Measurements from ENCODE around the gene GALR1. TPM values are rescaled to one million over a fixed set of nuclear protein-coding genes. Genes with fewer than 3 reads are reported as not detected.

The GALR1 gene
- total RNA-seq, 1 experiment from 2014 or later: 0.11 TPM

DNA sequence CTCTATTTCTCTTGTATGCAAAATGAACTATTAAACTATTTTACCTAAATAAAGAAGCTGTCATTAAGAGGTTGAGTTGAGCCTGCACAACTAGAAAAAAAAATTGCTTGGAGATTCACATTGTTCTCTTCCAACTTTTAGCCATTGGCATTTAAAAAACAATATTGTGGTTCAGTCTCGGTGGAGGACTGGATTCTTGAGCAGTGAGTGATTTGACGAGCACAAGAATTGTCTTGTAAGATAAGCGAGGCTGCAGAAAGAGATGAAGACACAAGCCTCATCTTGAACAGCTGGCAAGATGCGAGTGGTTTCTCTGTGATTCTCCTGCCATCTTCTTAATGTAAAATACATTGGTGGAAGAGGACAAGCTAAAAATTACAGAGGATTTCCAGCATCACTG, 67.0 kb downstream of the GALR1 start:
- Mint-ChIP-seq H3K36me3 (no peaks in the 10 kb centered on the region), H3K4me1 (peaks cover 31% of the 10 kb centered on the region), H3K9me3 (peaks cover 10% of the 10 kb centered on the region; the same call in 1 of the 2 replicates), H3K27ac (no peak overlapping the region), H3K4me3 (no peak overlapping the region), H3K27me3 (ENCODE audit: low read depth) (no peaks in the 10 kb centered on the region)
- DNase-seq (ENCODE audit: low spot score) (no peak), ATAC-seq (no peak)
- TF ChIP-seq ZBTB21 (CRISPR knock-in tag; IDR thresholded peaks at IDR 0.05; ENCODE audit: borderline replicate concordance) (no peak), ESRRA (CRISPR knock-in tag; IDR thresholded peaks at IDR 0.05; ENCODE audit: borderline replicate concordance) (no peak), NR3C1 (CRISPR knock-in tag; conservative IDR thresholded peaks at IDR 0.05; ENCODE audit: low read depth) (no peak), MYBL2 (CRISPR knock-in tag; IDR thresholded peaks at IDR 0.05) (no peak), ZNF317 (CRISPR knock-in tag; IDR thresholded peaks at IDR 0.05; ENCODE audit: borderline replicate concordance, low read depth) (no peak), TP53 (CRISPR knock-in tag; IDR thresholded peaks at IDR 0.05) (no peak), NR2C2 (CRISPR knock-in tag; IDR thresholded peaks at IDR 0.05) (no peak), IRF2 (CRISPR knock-in tag; IDR thresholded peaks at IDR 0.05; ENCODE audit: borderline replicate concordance, low read depth) (no peak), NR1H2 (CRISPR knock-in tag; IDR thresholded peaks at IDR 0.05) (no peak), ELF4 (CRISPR knock-in tag; IDR thresholded peaks at IDR 0.05; ENCODE audit: low read depth) (no peak)
- TF ChIP-seq, protein P1, sequence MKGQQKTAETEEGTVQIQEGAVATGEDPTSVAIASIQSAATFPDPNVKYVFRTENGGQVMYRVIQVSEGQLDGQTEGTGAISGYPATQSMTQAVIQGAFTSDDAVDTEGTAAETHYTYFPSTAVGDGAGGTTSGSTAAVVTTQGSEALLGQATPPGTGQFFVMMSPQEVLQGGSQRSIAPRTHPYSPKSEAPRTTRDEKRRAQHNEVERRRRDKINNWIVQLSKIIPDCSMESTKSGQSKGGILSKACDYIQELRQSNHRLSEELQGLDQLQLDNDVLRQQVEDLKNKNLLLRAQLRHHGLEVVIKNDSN (CRISPR knock-in tag; IDR thresholded peaks at IDR 0.05): no peak
- TF ChIP-seq, protein P2, sequence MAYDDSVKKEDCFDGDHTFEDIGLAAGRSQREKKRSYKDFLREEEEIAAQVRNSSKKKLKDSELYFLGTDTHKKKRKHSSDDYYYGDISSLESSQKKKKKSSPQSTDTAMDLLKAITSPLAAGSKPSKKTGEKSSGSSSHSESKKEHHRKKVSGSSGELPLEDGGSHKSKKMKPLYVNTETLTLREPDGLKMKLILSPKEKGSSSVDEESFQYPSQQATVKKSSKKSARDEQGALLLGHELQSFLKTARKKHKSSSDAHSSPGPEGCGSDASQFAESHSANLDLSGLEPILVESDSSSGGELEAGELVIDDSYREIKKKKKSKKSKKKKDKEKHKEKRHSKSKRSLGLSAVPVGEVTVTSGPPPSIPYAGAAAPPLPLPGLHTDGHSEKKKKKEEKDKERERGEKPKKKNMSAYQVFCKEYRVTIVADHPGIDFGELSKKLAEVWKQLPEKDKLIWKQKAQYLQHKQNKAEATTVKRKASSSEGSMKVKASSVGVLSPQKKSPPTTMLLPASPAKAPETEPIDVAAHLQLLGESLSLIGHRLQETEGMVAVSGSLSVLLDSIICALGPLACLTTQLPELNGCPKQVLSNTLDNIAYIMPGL (CRISPR knock-in tag; IDR thresholded peaks at IDR 0.05): no peak
- TF ChIP-seq, protein P3, sequence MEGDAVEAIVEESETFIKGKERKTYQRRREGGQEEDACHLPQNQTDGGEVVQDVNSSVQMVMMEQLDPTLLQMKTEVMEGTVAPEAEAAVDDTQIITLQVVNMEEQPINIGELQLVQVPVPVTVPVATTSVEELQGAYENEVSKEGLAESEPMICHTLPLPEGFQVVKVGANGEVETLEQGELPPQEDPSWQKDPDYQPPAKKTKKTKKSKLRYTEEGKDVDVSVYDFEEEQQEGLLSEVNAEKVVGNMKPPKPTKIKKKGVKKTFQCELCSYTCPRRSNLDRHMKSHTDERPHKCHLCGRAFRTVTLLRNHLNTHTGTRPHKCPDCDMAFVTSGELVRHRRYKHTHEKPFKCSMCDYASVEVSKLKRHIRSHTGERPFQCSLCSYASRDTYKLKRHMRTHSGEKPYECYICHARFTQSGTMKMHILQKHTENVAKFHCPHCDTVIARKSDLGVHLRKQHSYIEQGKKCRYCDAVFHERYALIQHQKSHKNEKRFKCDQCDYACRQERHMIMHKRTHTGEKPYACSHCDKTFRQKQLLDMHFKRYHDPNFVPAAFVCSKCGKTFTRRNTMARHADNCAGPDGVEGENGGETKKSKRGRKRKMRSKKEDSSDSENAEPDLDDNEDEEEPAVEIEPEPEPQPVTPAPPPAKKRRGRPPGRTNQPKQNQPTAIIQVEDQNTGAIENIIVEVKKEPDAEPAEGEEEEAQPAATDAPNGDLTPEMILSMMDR (IDR thresholded peaks at IDR 0.05): no peak
- TF ChIP-seq, protein P4, sequence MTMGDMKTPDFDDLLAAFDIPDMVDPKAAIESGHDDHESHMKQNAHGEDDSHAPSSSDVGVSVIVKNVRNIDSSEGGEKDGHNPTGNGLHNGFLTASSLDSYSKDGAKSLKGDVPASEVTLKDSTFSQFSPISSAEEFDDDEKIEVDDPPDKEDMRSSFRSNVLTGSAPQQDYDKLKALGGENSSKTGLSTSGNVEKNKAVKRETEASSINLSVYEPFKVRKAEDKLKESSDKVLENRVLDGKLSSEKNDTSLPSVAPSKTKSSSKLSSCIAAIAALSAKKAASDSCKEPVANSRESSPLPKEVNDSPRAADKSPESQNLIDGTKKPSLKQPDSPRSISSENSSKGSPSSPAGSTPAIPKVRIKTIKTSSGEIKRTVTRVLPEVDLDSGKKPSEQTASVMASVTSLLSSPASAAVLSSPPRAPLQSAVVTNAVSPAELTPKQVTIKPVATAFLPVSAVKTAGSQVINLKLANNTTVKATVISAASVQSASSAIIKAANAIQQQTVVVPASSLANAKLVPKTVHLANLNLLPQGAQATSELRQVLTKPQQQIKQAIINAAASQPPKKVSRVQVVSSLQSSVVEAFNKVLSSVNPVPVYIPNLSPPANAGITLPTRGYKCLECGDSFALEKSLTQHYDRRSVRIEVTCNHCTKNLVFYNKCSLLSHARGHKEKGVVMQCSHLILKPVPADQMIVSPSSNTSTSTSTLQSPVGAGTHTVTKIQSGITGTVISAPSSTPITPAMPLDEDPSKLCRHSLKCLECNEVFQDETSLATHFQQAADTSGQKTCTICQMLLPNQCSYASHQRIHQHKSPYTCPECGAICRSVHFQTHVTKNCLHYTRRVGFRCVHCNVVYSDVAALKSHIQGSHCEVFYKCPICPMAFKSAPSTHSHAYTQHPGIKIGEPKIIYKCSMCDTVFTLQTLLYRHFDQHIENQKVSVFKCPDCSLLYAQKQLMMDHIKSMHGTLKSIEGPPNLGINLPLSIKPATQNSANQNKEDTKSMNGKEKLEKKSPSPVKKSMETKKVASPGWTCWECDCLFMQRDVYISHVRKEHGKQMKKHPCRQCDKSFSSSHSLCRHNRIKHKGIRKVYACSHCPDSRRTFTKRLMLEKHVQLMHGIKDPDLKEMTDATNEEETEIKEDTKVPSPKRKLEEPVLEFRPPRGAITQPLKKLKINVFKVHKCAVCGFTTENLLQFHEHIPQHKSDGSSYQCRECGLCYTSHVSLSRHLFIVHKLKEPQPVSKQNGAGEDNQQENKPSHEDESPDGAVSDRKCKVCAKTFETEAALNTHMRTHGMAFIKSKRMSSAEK (CRISPR knock-in tag; IDR thresholded peaks at IDR 0.05; ENCODE audit: borderline replicate concordance): no peak
- TF ChIP-seq, protein P5, sequence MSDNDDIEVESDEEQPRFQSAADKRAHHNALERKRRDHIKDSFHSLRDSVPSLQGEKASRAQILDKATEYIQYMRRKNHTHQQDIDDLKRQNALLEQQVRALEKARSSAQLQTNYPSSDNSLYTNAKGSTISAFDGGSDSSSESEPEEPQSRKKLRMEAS (CRISPR knock-in tag; IDR thresholded peaks at IDR 0.05): no peak
- TF ChIP-seq, protein P6, sequence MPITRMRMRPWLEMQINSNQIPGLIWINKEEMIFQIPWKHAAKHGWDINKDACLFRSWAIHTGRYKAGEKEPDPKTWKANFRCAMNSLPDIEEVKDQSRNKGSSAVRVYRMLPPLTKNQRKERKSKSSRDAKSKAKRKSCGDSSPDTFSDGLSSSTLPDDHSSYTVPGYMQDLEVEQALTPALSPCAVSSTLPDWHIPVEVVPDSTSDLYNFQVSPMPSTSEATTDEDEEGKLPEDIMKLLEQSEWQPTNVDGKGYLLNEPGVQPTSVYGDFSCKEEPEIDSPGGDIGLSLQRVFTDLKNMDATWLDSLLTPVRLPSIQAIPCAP (CRISPR knock-in tag; IDR thresholded peaks at IDR 0.05): no peak
- POLR2A ChIA-PET: no interaction called here
- CTCF ChIA-PET: no interaction called here
